ENCODE results near the gene CALM1.

Gene CALM1

DNA sequence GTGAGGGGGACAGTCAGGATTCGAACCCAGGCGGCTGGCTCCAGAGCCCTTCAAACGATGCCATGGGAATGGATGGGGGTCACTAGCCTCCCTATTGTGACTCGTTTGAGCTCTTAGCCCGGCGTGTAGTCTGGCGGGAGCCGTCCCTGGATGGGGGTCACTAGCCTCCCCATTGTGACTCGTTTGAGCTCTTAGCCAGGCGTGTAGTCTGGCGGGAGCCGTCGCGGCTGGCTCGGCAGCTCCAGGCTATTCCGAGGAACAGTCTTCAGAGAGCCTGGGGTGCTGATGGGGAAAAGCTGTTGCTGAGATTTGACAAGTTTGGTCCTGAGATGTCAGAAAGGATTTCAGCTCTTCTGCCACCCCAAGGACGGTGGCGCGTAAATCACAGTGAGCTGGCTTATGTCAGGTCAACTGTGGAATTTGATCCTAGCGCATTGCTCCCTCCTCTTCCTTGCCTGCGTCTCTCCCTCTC is 58.3 kb downstream of the CALM1 start:
- no peak for DNase-seq (ENCODE audit: low read depth)
- H3K4me3 ChIP-seq (ENCODE audit: low read depth, low read length): no peak overlapping the region
- TF ChIP-seq, protein P1, sequence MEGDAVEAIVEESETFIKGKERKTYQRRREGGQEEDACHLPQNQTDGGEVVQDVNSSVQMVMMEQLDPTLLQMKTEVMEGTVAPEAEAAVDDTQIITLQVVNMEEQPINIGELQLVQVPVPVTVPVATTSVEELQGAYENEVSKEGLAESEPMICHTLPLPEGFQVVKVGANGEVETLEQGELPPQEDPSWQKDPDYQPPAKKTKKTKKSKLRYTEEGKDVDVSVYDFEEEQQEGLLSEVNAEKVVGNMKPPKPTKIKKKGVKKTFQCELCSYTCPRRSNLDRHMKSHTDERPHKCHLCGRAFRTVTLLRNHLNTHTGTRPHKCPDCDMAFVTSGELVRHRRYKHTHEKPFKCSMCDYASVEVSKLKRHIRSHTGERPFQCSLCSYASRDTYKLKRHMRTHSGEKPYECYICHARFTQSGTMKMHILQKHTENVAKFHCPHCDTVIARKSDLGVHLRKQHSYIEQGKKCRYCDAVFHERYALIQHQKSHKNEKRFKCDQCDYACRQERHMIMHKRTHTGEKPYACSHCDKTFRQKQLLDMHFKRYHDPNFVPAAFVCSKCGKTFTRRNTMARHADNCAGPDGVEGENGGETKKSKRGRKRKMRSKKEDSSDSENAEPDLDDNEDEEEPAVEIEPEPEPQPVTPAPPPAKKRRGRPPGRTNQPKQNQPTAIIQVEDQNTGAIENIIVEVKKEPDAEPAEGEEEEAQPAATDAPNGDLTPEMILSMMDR (IDR thresholded peaks at IDR 0.05; ENCODE audit: control insufficient read depth, extremely low read depth, insufficient read depth): no peak

DNA sequence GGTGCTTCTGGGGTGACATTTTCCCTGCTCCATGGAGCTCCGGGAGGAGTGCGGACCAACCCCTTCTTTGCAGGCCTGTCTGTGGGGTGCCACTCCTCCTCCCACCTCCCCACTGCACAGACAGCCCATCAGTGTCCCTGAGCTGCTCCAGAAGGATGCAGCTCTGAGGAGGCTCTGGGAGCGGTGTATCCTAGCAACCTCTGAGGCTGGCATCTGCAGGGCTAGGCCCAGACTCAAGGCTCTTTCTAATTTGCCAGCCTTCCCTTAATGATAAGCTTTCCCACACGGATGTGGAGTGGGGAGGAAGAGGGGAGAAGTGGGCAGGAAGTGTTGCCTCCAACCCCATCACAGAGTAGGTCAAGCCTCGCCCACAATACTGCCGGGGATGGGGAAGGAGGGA is 59.7 kb downstream of the CALM1 start:
- DNase-seq (ENCODE audit: low read depth): no peak
- H3K4me3 ChIP-seq (ENCODE audit: low read depth, low read length): no peak overlapping the region
- TF ChIP-seq, protein P1 (IDR thresholded peaks at IDR 0.05; ENCODE audit: control insufficient read depth, extremely low read depth, insufficient read depth): no peak

DNA sequence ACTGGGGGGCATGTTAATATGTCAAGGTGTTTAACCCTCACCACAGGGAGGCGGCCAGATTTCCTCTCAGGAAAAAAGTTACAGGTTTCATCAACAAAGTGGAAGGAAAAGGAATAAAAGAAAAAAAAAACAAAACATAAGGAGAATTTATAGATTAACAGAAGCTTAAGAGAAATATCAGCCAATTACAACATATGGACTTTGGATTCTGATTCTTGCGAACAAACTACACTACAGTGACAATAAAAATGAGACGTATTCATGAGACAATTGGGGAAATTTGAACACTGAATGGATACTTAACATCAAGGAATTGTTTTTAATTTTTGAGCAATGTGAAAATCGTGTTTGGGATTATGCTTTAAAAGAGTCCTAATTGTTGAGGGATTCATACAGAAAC is 60.4 kb downstream of the CALM1 start:
- DNase-seq (ENCODE audit: low read depth): no peak
- no peak overlapping the region for H3K4me3 ChIP-seq (ENCODE audit: low read depth, low read length)
- TF ChIP-seq, protein P1 (IDR thresholded peaks at IDR 0.05; ENCODE audit: control insufficient read depth, extremely low read depth, insufficient read depth): no peak
